MM.1S (cell line): Measurements from ENCODE around the gene ST3GAL4.

ENCODE experiments used
- DNase-seq: peaks from one replicate; pipeline ENCODE4 v3.0.0-alpha.2; 2015
- H2AFZ ChIP-seq: fragments of 300-600 bp; sonication (generic); 2 replicates; pipeline ENCODE4 v1.6.0; 2016; ENCODE audit warnings: antibody characterized with exemption, low read length
- H3F3A ChIP-seq: fragments of 300-600 bp; sonication (generic); 2 replicates; pipeline ENCODE4 v1.6.1; 2016; ENCODE audit warnings: mild to moderate bottlenecking, antibody characterized with exemption, low read length, moderate library complexity, mixed read lengths; ENCODE audit not compliant: insufficient read depth
- H3K27ac ChIP-seq: fragments of 300-600 bp; sonication (generic); 2 replicates; pipeline ENCODE4 v1.5.1; 2016; ENCODE audit warnings: mild to moderate bottlenecking, low read length
- H3K27me3 ChIP-seq: fragments of 300-600 bp; sonication (generic); replicated peaks from 2 replicates; pipeline ENCODE4 v1.6.0; 2016; ENCODE audit warnings: low read length; ENCODE audit not compliant: insufficient read depth
- H3K36me3 ChIP-seq: fragments of 300-600 bp; sonication (generic); replicated peaks from 2 replicates; pipeline ENCODE4 v1.6.1; 2016; ENCODE audit warnings: mild to moderate bottlenecking, low read length, mixed read lengths; ENCODE audit not compliant: insufficient read depth
- H3K4me1 ChIP-seq: fragments of 300-600 bp; sonication (generic); 2 replicates; pipeline ENCODE4 v1.6.1; 2016; ENCODE audit warnings: low read length, mixed read lengths
- H3K4me2 ChIP-seq: fragments of 300-600 bp; sonication (generic); 2 replicates; pipeline ENCODE4 v1.6.0; 2016; ENCODE audit warnings: low read depth, low read length
- H3K4me3 ChIP-seq: fragments of 300-600 bp; sonication (generic); 2 replicates; pipeline ENCODE4 v1.5.1; 2016; ENCODE audit warnings: low read length, mixed read lengths
- H3K79me2 ChIP-seq: fragments of 300-600 bp; sonication (generic); 2 replicates; pipeline ENCODE4 v1.6.1; 2016; ENCODE audit warnings: mixed run types, low read length, mixed read lengths
- H3K9ac ChIP-seq: fragments of 300-600 bp; sonication (generic); 2 replicates; pipeline ENCODE4 v1.6.1; 2016; ENCODE audit warnings: low read length, mixed read lengths
- H3K9me2 ChIP-seq: fragments of 300-600 bp; sonication (generic); replicated peaks from 2 replicates; pipeline ENCODE4 v1.6.1; 2016; ENCODE audit warnings: mild to moderate bottlenecking, low read length, mixed read lengths; ENCODE audit not compliant: insufficient read depth
- H3K9me3 ChIP-seq: fragments of 300-600 bp; sonication (generic); replicated peaks from 2 replicates; pipeline ENCODE4 v1.6.1; 2016; ENCODE audit warnings: mild to moderate bottlenecking, low read length, mixed read lengths; ENCODE audit not compliant: insufficient read depth
- H4K20me1 ChIP-seq: fragments of 300-600 bp; sonication (generic); 2 replicates; pipeline ENCODE4 v1.6.1; 2016; ENCODE audit warnings: mild to moderate bottlenecking, low read length, moderate library complexity, mixed read lengths; ENCODE audit not compliant: insufficient read depth
- EZH2phosphoT487 ChIP-seq: fragments of 300-600 bp; sonication (generic); IDR thresholded peaks from 2 replicates; pipeline ENCODE4 v1.6.1; 2018; ENCODE audit warnings: antibody characterized with exemption, low read length

ST3GAL4 gene

DNA sequence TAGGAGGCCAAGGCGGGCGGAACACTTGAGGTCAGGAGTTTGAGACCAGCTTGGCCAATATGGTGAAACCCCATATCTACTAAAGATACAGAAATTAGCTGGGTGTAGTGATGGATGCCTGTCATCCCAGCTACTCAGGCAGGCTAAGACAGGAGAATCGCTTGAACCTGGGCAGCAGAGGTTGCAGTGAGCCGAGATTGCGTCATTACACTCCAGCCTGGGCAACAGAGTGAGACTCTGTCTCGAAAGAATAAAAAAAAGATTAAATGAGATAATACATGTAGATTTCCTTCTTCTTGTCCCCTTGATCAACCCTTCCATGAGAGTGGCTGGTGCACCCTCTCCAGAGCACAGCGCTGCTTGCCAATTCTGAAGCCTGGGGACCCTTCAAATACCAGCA lies 106.9 kb downstream of the ST3GAL4 start:
- Histone ChIP-seq H3K27ac (no peak overlapping the region), H3F3A (peaks cover 25% of the 10 kb centered on the region), H3K4me2 (no peak overlapping the region), H3K9me3 (no peaks in the 10 kb centered on the region), H3K9me2 (no peaks in the 10 kb centered on the region), H3K36me3 (no peaks in the 10 kb centered on the region), H3K9ac (no peak overlapping the region), H3K4me3 (no peak overlapping the region), H3K79me2 (no peaks in the 10 kb centered on the region), H4K20me1 (no peaks in the 10 kb centered on the region), H3K27me3 (no peaks in the 10 kb centered on the region), H2AFZ (no peak overlapping the region), H3K4me1 (peaks cover 33% of the 10 kb centered on the region)
- DNase-seq: no peak
- no peak for TF ChIP-seq EZH2phosphoT487
